ENCODE measurements around the gene DCHS2.

The DCHS2 gene

DNA sequence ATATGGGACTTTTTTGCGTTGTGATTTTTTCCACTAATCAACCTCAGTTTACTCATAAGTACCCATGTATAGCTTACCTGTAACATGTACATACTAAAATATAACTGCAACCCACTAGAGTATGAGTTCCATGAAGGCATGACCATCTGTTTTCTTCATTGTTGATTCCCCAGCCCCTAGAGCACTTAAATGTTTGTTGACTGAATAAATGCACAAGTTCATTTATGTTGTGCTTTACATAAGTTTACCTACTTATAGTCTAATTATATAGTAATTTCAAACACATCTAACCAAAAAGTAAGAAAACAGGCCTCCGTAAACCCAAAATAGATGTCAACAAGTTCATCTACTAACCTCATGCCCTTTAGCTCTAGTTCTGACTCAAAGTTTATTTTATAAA is 34.7 kb downstream of the DCHS2 start:
- Mint-ChIP-seq H3K36me3 (ENCODE audit: insufficient read depth) (peaks cover 1% of the 10 kb centered on the region), H3K9me3 (no peaks in the 10 kb centered on the region), H3K27me3 (peaks cover 22% of the 10 kb centered on the region), H3K4me1 (no peaks in the 10 kb centered on the region), H3K27ac (ENCODE audit: low read depth) (no peak overlapping the region), H3K4me3 (no peak overlapping the region)
- no peak for ATAC-seq (replicated peaks; ENCODE audit: extremely low read depth, poor library complexity, severe bottlenecking)
- no peak for DNase-seq (ENCODE audit: low spot score in 2 of 2)

DNA sequence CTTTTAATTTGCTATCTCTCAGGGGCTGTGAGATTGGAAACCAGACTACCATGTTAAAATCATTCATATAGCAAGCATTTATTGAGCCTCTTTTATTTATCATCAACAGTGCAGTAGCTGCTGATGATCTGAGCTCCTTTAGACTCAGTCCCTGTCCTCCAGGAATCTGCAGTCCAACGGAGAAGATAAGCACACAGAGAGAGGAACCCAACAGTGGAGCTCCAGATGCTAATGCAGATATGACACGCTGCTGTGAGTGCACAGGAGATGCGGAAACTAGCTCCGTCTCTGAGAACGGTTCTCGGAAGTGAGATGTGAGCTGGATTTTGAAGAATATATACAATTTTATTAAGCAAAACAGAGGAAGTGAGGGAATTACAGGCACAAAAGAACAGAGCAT is 35.4 kb downstream of the DCHS2 start:
- H3K4me3 Mint-ChIP-seq: no peak overlapping the region
- no peaks in the 10 kb centered on the region for H3K9me3 Mint-ChIP-seq
- no peak overlapping the region for H3K27ac Mint-ChIP-seq (ENCODE audit: low read depth)
- peaks cover 18% of the 10 kb centered on the region for H3K27me3 Mint-ChIP-seq
- no peaks in the 10 kb centered on the region for H3K4me1 Mint-ChIP-seq
- ATAC-seq (replicated peaks; ENCODE audit: extremely low read depth, poor library complexity, severe bottlenecking) (no peak), DNase-seq (ENCODE audit: low spot score in 2 of 2) (no peak)
- peaks cover 1% of the 10 kb centered on the region for H3K36me3 Mint-ChIP-seq (ENCODE audit: insufficient read depth)

DNA sequence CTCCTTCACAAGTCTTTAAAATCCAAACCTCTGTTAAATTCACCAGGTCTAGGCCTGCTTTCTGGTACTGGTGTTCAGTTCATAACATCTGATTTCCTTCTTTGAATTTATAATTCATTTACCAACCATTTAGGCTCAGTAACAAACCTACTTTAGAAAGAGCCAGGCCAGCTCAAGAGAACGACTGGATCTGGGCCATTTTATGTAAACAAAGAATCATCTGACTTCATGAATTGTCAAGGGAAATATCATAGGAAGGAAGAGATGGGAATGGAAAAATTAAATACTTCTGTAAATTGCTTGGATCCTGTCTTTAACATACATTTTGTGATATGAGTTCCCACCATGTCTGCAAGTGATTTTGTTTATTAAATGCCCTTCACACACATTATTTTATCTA is 36.5 kb downstream of the DCHS2 start:
- Mint-ChIP-seq H3K4me1 (no peaks in the 10 kb centered on the region), H3K9me3 (no peaks in the 10 kb centered on the region)
- ATAC-seq (replicated peaks; ENCODE audit: extremely low read depth, poor library complexity, severe bottlenecking): no peak

DNA sequence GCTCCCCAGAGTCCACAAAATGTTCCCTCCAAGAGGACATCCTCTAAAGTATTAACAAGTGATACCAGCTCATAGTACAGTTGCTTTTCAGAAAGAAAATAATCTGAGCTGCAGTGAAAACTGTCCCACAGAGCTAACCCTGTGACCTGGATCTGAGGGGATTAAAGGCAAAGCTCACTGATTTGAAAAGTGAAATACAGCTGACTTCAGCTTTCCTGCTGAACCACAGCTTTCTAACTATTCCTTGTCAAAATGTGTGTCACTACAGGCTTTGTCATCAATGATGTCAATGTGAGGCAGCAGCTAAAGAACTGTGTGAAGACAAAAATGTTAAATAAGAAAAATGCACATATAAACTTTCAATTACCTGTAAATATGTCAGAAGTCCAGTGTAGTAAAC is 36.9 kb downstream of the DCHS2 start:
- Mint-ChIP-seq H3K9me3 (no peaks in the 10 kb centered on the region), H3K27me3 (peaks cover 14% of the 10 kb centered on the region), H3K27ac (ENCODE audit: low read depth) (no peak overlapping the region), H3K4me1 (no peaks in the 10 kb centered on the region), H3K4me3 (no peak overlapping the region), H3K36me3 (ENCODE audit: insufficient read depth) (peaks cover under 1% of the 10 kb centered on the region)
- no peak for DNase-seq (ENCODE audit: low spot score in 2 of 2)
- ATAC-seq (replicated peaks; ENCODE audit: extremely low read depth, poor library complexity, severe bottlenecking): no peak

More for the DNA sequence above, 36.5 kb downstream of the DCHS2 start:
- no peak overlapping the region for H3K27ac Mint-ChIP-seq (ENCODE audit: low read depth)
- peaks cover 1% of the 10 kb centered on the region for H3K36me3 Mint-ChIP-seq (ENCODE audit: insufficient read depth)
- H3K27me3 Mint-ChIP-seq: peaks cover 18% of the 10 kb centered on the region
- H3K4me3 Mint-ChIP-seq: no peak overlapping the region
- DNase-seq (ENCODE audit: low spot score in 2 of 2): no peak

DNA sequence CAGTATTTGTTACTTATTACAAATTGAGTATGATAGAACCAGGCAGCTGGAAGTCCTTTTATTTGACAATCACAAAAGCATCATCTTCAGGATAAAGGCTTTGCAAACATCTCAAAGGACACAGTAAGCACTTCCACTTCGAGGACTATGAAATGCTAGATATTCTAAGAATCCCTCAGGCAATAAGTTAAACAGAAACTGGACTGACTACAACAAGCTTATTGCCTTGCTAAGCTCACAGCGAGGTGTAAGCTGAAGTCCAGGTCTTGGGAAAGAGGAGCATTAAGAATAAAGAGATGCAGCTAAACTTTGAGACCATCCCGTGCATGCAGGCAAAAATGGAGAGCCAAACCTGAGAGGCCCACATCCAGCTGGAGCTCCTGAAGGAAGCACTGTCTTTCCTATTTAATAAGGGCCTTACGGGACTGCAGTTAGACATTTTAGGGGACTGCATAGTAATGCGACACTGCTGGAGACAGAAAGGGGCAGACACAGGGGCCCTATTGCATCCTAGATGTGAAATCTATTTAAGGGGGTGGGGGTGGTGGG is 38.7 kb downstream of the DCHS2 start:
- ATAC-seq (replicated peaks; ENCODE audit: extremely low read depth, poor library complexity, severe bottlenecking) (no peak), DNase-seq (ENCODE audit: low spot score in 2 of 2) (no peak)
- Mint-ChIP-seq H3K4me1 (no peaks in the 10 kb centered on the region), H3K4me3 (no peak overlapping the region), H3K27me3 (peaks cover 12% of the 10 kb centered on the region), H3K9me3 (no peaks in the 10 kb centered on the region), H3K27ac (ENCODE audit: low read depth) (no peak overlapping the region), H3K36me3 (ENCODE audit: insufficient read depth) (no peaks in the 10 kb centered on the region)

DNA sequence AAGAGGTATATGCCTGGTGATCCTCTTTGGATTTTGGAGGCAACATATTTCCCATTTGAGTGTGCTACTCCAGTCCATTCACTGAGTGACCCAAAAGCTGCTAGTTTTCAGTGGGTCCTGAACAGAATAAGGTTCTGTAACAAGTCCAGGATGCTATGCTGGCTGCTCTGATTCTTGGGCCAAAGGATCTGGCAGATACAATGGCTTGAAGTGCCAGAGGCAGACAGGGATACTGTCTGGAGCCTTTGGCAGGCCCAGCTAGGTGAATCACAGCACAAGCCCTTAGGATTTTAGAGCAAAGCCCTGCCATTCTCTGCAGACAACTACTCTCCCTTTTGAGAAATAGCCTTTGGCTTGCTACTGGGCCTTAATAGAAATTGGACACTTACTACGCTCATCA is 40.6 kb downstream of the DCHS2 start:
- no peak for DNase-seq (ENCODE audit: low spot score in 2 of 2)
- Mint-ChIP-seq H3K27ac (ENCODE audit: low read depth) (no peak overlapping the region), H3K4me1 (no peaks in the 10 kb centered on the region), H3K36me3 (ENCODE audit: insufficient read depth) (no peaks in the 10 kb centered on the region), H3K9me3 (no peaks in the 10 kb centered on the region), H3K4me3 (no peak overlapping the region), H3K27me3 (peaks cover 13% of the 10 kb centered on the region)
- no peak for ATAC-seq (replicated peaks; ENCODE audit: extremely low read depth, poor library complexity, severe bottlenecking)

DNA sequence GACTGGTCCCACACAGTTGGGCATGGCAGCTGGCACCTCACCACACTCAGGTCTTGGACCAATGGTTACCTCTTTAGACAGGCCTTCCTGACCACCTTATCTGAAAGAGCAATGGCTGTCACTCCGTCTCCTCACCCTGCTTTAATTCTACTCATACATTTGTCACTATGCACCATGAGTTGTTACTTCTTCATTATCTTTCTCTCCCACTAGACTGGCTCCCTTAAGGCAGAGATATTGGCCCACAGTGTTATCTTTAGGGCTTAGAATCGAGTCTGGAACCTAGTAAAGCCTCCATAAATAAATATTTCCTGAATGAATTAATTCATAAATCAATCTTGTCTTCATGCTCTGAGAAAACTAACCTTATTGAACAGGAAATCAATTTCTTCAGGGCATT is 46.6 kb downstream of the DCHS2 start:
- ATAC-seq (replicated peaks; ENCODE audit: extremely low read depth, poor library complexity, severe bottlenecking): no peak
- no peak for DNase-seq (ENCODE audit: low spot score in 2 of 2)
- Mint-ChIP-seq H3K9me3 (no peaks in the 10 kb centered on the region), H3K27me3 (peaks cover 13% of the 10 kb centered on the region), H3K4me3 (no peak overlapping the region), H3K4me1 (no peaks in the 10 kb centered on the region), H3K36me3 (ENCODE audit: insufficient read depth) (no peaks in the 10 kb centered on the region), H3K27ac (ENCODE audit: low read depth) (no peak overlapping the region)

DNA sequence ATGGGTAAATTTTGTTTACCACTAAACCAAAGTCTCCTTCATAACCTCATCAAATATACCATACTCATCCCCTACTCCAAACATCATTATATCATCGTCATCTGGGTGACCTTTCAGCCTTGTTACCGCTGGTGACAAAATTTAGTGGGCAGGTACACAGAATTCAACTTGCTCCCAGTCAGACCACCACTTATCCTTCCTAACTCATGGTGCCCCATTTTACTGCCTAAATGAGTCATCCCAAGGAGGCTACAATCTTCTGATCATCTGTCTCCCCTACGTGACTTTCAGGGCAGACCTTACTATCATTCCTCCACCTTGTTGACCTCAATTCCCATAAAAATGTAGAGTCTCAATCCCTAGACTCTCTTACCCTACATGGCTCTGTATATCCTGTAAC is 49.6 kb downstream of the DCHS2 start:
- no peaks in the 10 kb centered on the region for H3K9me3 Mint-ChIP-seq
- no peaks in the 10 kb centered on the region for H3K36me3 Mint-ChIP-seq (ENCODE audit: insufficient read depth)
- no peak overlapping the region for H3K4me3 Mint-ChIP-seq
- ATAC-seq (replicated peaks; ENCODE audit: extremely low read depth, poor library complexity, severe bottlenecking): no peak
- no peak overlapping the region for H3K27ac Mint-ChIP-seq (ENCODE audit: low read depth)
- H3K4me1 Mint-ChIP-seq: no peaks in the 10 kb centered on the region
- no peaks in the 10 kb centered on the region for H3K27me3 Mint-ChIP-seq
- DNase-seq (ENCODE audit: low spot score in 2 of 2): no peak

DNA sequence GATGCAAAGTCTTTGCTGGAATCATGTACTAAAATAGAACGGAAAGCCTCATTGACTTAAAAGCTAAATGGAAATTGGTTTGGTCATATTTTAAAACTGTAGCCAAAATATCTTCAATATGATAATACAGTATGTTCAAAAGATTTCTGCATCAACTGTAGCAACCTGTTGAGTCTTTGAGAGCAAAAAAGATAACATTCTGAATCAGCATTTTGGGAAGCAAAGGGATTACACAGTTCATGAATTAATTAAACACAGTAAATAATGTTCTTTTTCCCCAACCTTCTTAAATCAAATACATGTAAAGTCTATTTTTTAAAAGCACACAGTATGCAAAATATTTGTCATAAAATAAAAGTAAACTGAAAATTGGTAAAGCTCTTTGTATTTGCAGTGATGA is 50.5 kb downstream of the DCHS2 start:
- Mint-ChIP-seq H3K4me3 (no peak overlapping the region), H3K27me3 (no peaks in the 10 kb centered on the region), H3K4me1 (no peaks in the 10 kb centered on the region), H3K27ac (ENCODE audit: low read depth) (no peak overlapping the region), H3K36me3 (ENCODE audit: insufficient read depth) (no peaks in the 10 kb centered on the region), H3K9me3 (no peaks in the 10 kb centered on the region)
- no peak for DNase-seq (ENCODE audit: low spot score in 2 of 2)
- ATAC-seq (replicated peaks; ENCODE audit: extremely low read depth, poor library complexity, severe bottlenecking): no peak

DNA sequence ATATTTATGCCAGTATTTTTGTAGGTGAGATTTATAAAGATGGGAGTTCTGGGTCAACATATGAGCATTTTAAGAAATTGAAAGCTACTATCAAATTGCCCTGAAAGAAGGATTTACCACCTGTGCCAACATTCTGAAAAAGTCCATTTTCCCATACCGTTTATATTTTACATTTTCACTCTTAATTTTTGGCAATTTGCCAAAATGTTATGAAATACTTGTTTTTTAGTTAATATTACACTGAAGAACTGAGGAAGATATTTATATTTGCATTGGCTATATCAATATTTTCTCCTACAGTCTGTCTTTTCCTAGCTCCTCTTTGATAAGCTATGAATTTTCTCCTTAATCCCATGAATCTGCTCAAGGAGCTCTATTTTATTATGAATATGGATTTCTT is 52.4 kb downstream of the DCHS2 start:
- H3K9me3 Mint-ChIP-seq: no peaks in the 10 kb centered on the region
- H3K27ac Mint-ChIP-seq (ENCODE audit: low read depth): no peak overlapping the region
- DNase-seq (ENCODE audit: low spot score in 2 of 2) (no peak), ATAC-seq (replicated peaks; ENCODE audit: extremely low read depth, poor library complexity, severe bottlenecking) (no peak)
- H3K4me3 Mint-ChIP-seq: no peak overlapping the region
- no peaks in the 10 kb centered on the region for H3K36me3 Mint-ChIP-seq (ENCODE audit: insufficient read depth)
- no peaks in the 10 kb centered on the region for H3K4me1 Mint-ChIP-seq
- peaks cover 1% of the 10 kb centered on the region for H3K27me3 Mint-ChIP-seq

DNA sequence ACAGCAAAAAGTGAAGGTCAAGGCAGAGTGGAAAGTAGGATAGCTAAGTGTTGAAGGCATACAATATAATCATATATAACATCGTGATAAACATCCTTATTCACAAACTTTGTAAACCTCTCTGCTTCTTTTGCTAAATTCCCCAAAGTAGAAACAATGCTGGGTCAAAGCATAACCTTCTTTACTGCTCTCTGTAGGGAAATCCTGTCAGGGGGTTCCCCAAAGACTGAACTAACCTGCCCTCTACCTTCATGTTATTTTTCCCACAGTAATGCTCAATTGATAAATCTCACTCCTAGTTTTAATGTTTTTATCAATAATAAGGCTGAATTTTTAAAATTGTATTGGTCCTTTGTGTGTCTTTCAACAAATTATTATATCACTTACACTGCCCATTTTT is 55.7 kb downstream of the DCHS2 start:
- Mint-ChIP-seq H3K4me1 (no peaks in the 10 kb centered on the region), H3K27ac (ENCODE audit: low read depth) (no peak overlapping the region), H3K9me3 (no peaks in the 10 kb centered on the region), H3K36me3 (ENCODE audit: insufficient read depth) (no peaks in the 10 kb centered on the region), H3K27me3 (peaks cover 14% of the 10 kb centered on the region), H3K4me3 (no peak overlapping the region)
- no peak for DNase-seq (ENCODE audit: low spot score in 2 of 2)
- no peak for ATAC-seq (replicated peaks; ENCODE audit: extremely low read depth, poor library complexity, severe bottlenecking)

DNA sequence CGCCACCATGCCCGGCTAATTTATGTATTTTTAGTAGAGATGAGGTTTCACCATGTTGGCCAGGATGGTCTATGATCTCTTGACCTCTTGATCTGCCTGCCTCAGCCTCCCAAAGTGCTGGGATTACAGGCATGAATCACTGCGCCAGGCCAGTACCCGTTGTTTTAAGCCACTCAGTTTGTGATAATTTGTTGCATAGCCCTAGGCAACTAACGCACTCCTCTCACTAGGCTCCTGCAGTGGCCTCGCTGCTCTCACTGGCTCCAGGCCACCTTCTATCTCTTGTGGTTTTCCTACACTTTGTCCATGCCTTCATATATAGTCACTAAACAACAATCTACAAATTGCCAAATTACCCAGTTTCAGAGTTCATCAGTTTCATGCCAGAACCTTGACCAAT is 58.1 kb downstream of the DCHS2 start:
- no peaks in the 10 kb centered on the region for H3K9me3 Mint-ChIP-seq
- H3K4me3 Mint-ChIP-seq: no peak overlapping the region
- no peaks in the 10 kb centered on the region for H3K36me3 Mint-ChIP-seq (ENCODE audit: insufficient read depth)
- peaks cover 27% of the 10 kb centered on the region for H3K27me3 Mint-ChIP-seq
- H3K4me1 Mint-ChIP-seq: no peaks in the 10 kb centered on the region
- DNase-seq (ENCODE audit: low spot score in 2 of 2): no peak
- ATAC-seq (replicated peaks; ENCODE audit: extremely low read depth, poor library complexity, severe bottlenecking): no peak
- H3K27ac Mint-ChIP-seq (ENCODE audit: low read depth): no peak overlapping the region

DNA sequence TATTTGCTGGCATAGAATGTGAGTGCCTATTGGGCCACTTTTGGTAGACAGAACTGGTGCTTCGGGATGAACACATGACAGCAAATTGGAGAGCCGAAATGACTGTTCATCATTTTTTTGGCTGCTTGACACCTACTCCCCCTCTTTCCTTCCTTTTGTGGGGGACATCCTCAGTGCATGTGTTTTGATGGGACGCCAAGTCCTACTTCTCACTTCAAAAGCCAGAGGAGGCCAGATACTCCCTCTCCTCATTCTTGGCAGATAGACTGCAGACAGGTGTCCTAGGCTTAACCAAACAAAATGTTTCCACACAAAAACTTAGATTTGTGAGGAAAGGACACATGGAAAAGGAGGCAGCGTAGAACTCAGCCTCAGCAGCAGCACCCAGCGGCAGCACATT is 62.4 kb downstream of the DCHS2 start:
- Mint-ChIP-seq H3K27ac (ENCODE audit: low read depth) (no peak overlapping the region), H3K4me1 (no peaks in the 10 kb centered on the region), H3K36me3 (ENCODE audit: insufficient read depth) (no peaks in the 10 kb centered on the region), H3K9me3 (no peaks in the 10 kb centered on the region), H3K4me3 (no peak overlapping the region), H3K27me3 (peaks cover 35% of the 10 kb centered on the region)
- DNase-seq (ENCODE audit: low spot score in 2 of 2) (no peak), ATAC-seq (replicated peaks; ENCODE audit: extremely low read depth, poor library complexity, severe bottlenecking) (no peak)

DNA sequence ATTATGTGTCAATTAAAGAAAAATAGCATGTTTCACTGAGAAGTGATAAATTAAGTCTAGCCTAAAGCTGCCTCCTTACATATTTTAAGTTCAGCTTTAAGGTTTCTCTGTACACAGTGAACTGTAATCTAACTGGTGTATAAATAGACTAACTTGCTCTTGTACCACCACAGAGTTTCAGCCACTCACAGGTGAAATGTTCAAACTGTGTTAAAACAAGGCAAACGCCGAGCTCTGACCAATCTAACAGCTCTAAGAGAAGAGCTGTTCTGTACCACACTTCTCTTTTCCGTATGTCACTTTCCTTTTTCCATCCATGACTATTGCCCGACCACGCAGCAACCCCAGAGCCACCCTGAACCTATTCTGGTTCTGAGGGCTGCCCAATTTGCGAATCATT is 64.5 kb downstream of the DCHS2 start:
- Mint-ChIP-seq H3K9me3 (no peaks in the 10 kb centered on the region), H3K4me3 (no peak overlapping the region), H3K27ac (ENCODE audit: low read depth) (no peak overlapping the region), H3K27me3 (peaks cover 34% of the 10 kb centered on the region), H3K36me3 (ENCODE audit: insufficient read depth) (no peaks in the 10 kb centered on the region), H3K4me1 (no peaks in the 10 kb centered on the region)
- DNase-seq (ENCODE audit: low spot score in 2 of 2) (no peak), ATAC-seq (replicated peaks; ENCODE audit: extremely low read depth, poor library complexity, severe bottlenecking) (no peak)
